SK-N-SH treated with all-trans-retinoic acid at 6 μM for 48 hours (cell line): Measurements from ENCODE around the gene ACAP2.

Experiments used
- ATAC-seq: fragments of 200-7000 bp; cut with Tn5 transposase; 3 replicates; pipeline ENCODE4 v1.9.1; 2020; ENCODE audit warnings: mild to moderate bottlenecking, moderate library complexity
- ARNTL ChIP-seq: fragments of 450-650 bp; formaldehyde crosslinking; IDR thresholded peaks from 2 replicates; pipeline ENCODE4 v1.5.0; 2020; ENCODE audit warnings: low read depth, mild to moderate bottlenecking, moderate library complexity, borderline replicate concordance
- BACH2 ChIP-seq: fragments of 250-450 bp; sonication (Bioruptor Pico); IDR thresholded peaks from 2 replicates; pipeline ENCODE4 v1.9.0; 2021; ENCODE audit warnings: mild to moderate bottlenecking, borderline replicate concordance
- CSDC2 ChIP-seq: fragments of 250-450 bp; sonication (Bioruptor Pico); IDR thresholded peaks from 2 replicates; pipeline ENCODE4 v1.5.0; 2020; ENCODE audit warnings: mild to moderate bottlenecking, moderate library complexity
- GLIS3 ChIP-seq: fragments of 250-450 bp; sonication (Bioruptor Pico); IDR thresholded peaks from 2 replicates; pipeline ENCODE4 v1.5.0; 2020; ENCODE audit warnings: mild to moderate bottlenecking, moderate library complexity
- ISL1 ChIP-seq: fragments of 250-450 bp; sonication (Bioruptor Pico); IDR thresholded peaks from 2 replicates; pipeline ENCODE4 v2.1.2; 2022; ENCODE audit warnings: mild to moderate bottlenecking, moderate library complexity
- OSR1 ChIP-seq: fragments of 250-450 bp; sonication (Bioruptor Pico); IDR thresholded peaks from 2 replicates; pipeline ENCODE4 v1.8.0; 2022; ENCODE audit warnings: moderate library complexity, mild to moderate bottlenecking, inconsistent platforms
- PPARA ChIP-seq: fragments of 250-450 bp; sonication (Bioruptor Pico); IDR thresholded peaks from 2 replicates; pipeline ENCODE4 v1.5.0; 2020; ENCODE audit warnings: mild to moderate bottlenecking, borderline replicate concordance
- SNAI2 ChIP-seq: fragments of 250-450 bp; sonication (Bioruptor Pico); IDR thresholded peaks from 2 replicates; pipeline ENCODE4 v1.5.0; 2020; ENCODE audit warnings: mild to moderate bottlenecking, moderate library complexity
- TCF4 ChIP-seq: fragments of 250-450 bp; sonication (Bioruptor Pico); IDR thresholded peaks from 2 replicates; pipeline ENCODE4 v1.8.0; 2021; ENCODE audit warnings: mild to moderate bottlenecking, moderate library complexity, borderline replicate concordance
- TOX ChIP-seq: fragments of 250-450 bp; sonication (Bioruptor Pico); IDR thresholded peaks from 2 replicates; pipeline ENCODE4 v1.8.0; 2021; ENCODE audit warnings: mild to moderate bottlenecking, moderate library complexity, borderline replicate concordance
- ZC3H10 ChIP-seq: fragments of 250-450 bp; sonication (Bioruptor Pico); IDR thresholded peaks from 2 replicates; pipeline ENCODE4 v1.5.1; 2021; ENCODE audit warnings: mild to moderate bottlenecking, moderate library complexity
- ZFP3 ChIP-seq: fragments of 250-450 bp; sonication (Bioruptor Pico); IDR thresholded peaks from 2 replicates; pipeline ENCODE4 v1.5.0; 2020; ENCODE audit warnings: mild to moderate bottlenecking, moderate library complexity
- ZFP30 ChIP-seq: fragments of 450-650 bp; formaldehyde crosslinking; IDR thresholded peaks from 2 replicates; pipeline ENCODE4 v1.5.0; 2022; ENCODE audit warnings: mild to moderate bottlenecking, moderate library complexity
- ZNF565 ChIP-seq: fragments of 450-650 bp; formaldehyde crosslinking; conservative IDR thresholded peaks from 2 replicates; pipeline ENCODE4 v1.5.0; 2020; ENCODE audit warnings: low read depth, mild to moderate bottlenecking, moderate library complexity
- ZNF70 ChIP-seq: fragments of 450-650 bp; formaldehyde crosslinking; IDR thresholded peaks from 2 replicates; pipeline ENCODE4 v1.5.0; 2020; ENCODE audit warnings: mild to moderate bottlenecking, moderate library complexity
- ZNF8 ChIP-seq: fragments of 450-650 bp; formaldehyde crosslinking; IDR thresholded peaks from 2 replicates; pipeline ENCODE4 v1.5.0; 2020; ENCODE audit warnings: mild to moderate bottlenecking, moderate library complexity
- TF ChIP-seq, protein P1 (sequence below): fragments of 250-450 bp; sonication (Bioruptor Pico); IDR thresholded peaks from 2 replicates; pipeline ENCODE4 v1.8.0; 2020; ENCODE audit warnings: mild to moderate bottlenecking, moderate library complexity, borderline replicate concordance
- TF ChIP-seq, protein P2 (sequence below): fragments of 250-450 bp; sonication (Bioruptor Pico); IDR thresholded peaks from 2 replicates; pipeline ENCODE4 v1.5.0; 2020; ENCODE audit warnings: mild to moderate bottlenecking, moderate library complexity
- TF ChIP-seq, protein P3 (sequence below): fragments of 250-450 bp; sonication (Bioruptor Pico); IDR thresholded peaks from 2 replicates; pipeline ENCODE4 v1.8.0; 2021; ENCODE audit warnings: low read depth, mild to moderate bottlenecking, moderate library complexity, borderline replicate concordance
- TF ChIP-seq, protein P4 (sequence below): fragments of 250-450 bp; sonication (Bioruptor Pico); IDR thresholded peaks from 2 replicates; pipeline ENCODE4 v1.5.1; 2021; ENCODE audit warnings: mild to moderate bottlenecking, moderate library complexity
- TF ChIP-seq, protein P5 (sequence below): fragments of 250-450 bp; sonication (Bioruptor Pico); IDR thresholded peaks from 2 replicates; pipeline ENCODE4 v1.5.1; 2020; ENCODE audit warnings: low read depth, mild to moderate bottlenecking, moderate library complexity

ACAP2 gene

DNA sequence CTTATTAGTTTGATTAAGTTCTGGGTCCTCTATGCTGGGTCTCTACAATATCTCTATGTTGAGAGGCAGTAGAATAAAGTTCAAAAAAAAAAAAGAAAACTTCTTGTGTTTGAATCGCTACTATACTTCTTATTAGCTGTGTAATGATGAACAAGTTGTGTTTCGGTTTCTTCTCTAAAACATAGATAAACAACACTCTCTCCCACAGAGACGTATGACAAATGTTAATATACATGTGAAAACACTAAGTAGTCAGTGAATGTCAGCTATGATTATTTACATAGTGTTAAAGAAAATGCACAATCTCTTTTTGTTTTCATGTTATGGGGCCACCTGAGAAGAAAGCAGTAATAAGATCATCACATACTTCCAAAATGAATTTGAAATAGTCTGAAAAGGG lies 45.3 kb downstream of the ACAP2 start:
- ATAC-seq: no peak
- TF ChIP-seq SNAI2 (CRISPR knock-in tag): no peak
- TF ChIP-seq ARNTL (CRISPR knock-in tag): no peak
- no peak for TF ChIP-seq GLIS3
- TF ChIP-seq ZNF8 (CRISPR knock-in tag): no peak
- no peak for TF ChIP-seq ZNF70
- TF ChIP-seq, protein P1, sequence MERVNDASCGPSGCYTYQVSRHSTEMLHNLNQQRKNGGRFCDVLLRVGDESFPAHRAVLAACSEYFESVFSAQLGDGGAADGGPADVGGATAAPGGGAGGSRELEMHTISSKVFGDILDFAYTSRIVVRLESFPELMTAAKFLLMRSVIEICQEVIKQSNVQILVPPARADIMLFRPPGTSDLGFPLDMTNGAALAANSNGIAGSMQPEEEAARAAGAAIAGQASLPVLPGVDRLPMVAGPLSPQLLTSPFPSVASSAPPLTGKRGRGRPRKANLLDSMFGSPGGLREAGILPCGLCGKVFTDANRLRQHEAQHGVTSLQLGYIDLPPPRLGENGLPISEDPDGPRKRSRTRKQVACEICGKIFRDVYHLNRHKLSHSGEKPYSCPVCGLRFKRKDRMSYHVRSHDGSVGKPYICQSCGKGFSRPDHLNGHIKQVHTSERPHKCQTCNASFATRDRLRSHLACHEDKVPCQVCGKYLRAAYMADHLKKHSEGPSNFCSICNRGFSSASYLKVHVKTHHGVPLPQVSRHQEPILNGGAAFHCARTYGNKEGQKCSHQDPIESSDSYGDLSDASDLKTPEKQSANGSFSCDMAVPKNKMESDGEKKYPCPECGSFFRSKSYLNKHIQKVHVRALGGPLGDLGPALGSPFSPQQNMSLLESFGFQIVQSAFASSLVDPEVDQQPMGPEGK (CRISPR knock-in tag): no peak
- TF ChIP-seq, protein P2, sequence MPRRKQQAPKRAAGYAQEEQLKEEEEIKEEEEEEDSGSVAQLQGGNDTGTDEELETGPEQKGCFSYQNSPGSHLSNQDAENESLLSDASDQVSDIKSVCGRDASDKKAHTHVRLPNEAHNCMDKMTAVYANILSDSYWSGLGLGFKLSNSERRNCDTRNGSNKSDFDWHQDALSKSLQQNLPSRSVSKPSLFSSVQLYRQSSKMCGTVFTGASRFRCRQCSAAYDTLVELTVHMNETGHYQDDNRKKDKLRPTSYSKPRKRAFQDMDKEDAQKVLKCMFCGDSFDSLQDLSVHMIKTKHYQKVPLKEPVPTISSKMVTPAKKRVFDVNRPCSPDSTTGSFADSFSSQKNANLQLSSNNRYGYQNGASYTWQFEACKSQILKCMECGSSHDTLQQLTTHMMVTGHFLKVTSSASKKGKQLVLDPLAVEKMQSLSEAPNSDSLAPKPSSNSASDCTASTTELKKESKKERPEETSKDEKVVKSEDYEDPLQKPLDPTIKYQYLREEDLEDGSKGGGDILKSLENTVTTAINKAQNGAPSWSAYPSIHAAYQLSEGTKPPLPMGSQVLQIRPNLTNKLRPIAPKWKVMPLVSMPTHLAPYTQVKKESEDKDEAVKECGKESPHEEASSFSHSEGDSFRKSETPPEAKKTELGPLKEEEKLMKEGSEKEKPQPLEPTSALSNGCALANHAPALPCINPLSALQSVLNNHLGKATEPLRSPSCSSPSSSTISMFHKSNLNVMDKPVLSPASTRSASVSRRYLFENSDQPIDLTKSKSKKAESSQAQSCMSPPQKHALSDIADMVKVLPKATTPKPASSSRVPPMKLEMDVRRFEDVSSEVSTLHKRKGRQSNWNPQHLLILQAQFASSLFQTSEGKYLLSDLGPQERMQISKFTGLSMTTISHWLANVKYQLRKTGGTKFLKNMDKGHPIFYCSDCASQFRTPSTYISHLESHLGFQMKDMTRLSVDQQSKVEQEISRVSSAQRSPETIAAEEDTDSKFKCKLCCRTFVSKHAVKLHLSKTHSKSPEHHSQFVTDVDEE: no peak
- TF ChIP-seq, protein P3, sequence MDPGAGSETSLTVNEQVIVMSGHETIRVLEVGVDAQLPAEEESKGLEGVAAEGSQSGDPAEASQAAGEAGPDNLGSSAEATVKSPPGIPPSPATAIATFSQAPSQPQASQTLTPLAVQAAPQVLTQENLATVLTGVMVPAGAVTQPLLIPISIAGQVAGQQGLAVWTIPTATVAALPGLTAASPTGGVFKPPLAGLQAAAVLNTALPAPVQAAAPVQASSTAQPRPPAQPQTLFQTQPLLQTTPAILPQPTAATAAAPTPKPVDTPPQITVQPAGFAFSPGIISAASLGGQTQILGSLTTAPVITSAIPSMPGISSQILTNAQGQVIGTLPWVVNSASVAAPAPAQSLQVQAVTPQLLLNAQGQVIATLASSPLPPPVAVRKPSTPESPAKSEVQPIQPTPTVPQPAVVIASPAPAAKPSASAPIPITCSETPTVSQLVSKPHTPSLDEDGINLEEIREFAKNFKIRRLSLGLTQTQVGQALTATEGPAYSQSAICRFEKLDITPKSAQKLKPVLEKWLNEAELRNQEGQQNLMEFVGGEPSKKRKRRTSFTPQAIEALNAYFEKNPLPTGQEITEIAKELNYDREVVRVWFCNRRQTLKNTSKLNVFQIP (CRISPR knock-in tag): no peak
- TF ChIP-seq TOX (CRISPR knock-in tag): no peak
- TF ChIP-seq PPARA: no peak
- no peak for TF ChIP-seq CSDC2
- TF ChIP-seq OSR1 (CRISPR knock-in tag): no peak
- no peak for TF ChIP-seq TCF4
- TF ChIP-seq ZC3H10 (CRISPR knock-in tag): no peak
- TF ChIP-seq ZFP30: no peak
- no peak for TF ChIP-seq BACH2 (CRISPR knock-in tag)
- TF ChIP-seq, protein P4, sequence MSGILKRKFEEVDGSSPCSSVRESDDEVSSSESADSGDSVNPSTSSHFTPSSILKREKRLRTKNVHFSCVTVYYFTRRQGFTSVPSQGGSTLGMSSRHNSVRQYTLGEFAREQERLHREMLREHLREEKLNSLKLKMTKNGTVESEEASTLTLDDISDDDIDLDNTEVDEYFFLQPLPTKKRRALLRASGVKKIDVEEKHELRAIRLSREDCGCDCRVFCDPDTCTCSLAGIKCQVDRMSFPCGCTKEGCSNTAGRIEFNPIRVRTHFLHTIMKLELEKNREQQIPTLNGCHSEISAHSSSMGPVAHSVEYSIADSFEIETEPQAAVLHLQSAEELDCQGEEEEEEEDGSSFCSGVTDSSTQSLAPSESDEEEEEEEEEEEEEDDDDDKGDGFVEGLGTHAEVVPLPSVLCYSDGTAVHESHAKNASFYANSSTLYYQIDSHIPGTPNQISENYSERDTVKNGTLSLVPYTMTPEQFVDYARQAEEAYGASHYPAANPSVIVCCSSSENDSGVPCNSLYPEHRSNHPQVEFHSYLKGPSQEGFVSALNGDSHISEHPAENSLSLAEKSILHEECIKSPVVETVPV (CRISPR knock-in tag): no peak

DNA sequence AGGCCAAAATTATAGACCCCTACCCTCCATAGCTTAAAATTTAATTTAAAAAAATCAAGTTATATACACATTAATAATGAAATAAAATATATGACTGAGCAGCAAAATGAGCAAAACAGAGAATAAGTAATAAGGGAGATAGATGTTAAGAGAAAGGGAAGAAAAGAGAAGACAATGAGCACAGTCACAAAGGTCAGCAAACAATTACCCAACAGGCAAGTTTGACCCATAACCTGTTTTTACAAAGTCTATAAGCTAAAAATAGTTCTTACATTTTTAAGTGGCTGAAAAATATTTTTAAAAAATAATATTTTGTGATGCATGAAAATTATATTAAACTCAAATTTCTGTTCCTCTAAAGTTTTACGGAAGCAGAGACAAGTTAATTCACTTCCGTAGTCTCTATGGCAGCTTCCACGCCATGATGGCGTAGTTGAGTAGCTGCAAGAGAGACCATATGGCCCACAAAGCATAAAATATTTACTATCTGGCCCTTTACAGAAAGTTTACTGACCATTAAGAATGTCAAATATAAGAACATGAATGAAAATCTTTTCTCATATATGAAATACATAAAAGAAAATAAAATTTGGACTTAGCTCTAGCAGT lies 47.5 kb downstream of the ACAP2 start:
- TF ChIP-seq CSDC2 (no peak), PPARA (no peak), ZFP30 (no peak), ZNF565 (CRISPR knock-in tag) (no peak), ZC3H10 (CRISPR knock-in tag) (no peak), TCF4 (no peak), ZFP3 (no peak), GLIS3 (no peak), ZNF70 (no peak), ISL1 (CRISPR knock-in tag) (no peak), BACH2 (CRISPR knock-in tag) (no peak), ZNF8 (CRISPR knock-in tag) (no peak)
- TF ChIP-seq, protein P2: no peak
- TF ChIP-seq, protein P3 (CRISPR knock-in tag): no peak
- TF ChIP-seq, protein P4 (CRISPR knock-in tag): no peak
- TF ChIP-seq, protein P5, sequence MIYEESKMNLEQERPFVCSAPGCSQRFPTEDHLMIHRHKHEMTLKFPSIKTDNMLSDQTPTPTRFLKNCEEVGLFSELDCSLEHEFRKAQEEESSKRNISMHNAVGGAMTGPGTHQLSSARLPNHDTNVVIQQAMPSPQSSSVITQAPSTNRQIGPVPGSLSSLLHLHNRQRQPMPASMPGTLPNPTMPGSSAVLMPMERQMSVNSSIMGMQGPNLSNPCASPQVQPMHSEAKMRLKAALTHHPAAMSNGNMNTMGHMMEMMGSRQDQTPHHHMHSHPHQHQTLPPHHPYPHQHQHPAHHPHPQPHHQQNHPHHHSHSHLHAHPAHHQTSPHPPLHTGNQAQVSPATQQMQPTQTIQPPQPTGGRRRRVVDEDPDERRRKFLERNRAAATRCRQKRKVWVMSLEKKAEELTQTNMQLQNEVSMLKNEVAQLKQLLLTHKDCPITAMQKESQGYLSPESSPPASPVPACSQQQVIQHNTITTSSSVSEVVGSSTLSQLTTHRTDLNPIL (CRISPR knock-in tag): no peak
- no peak for ATAC-seq
